ENCODE measurements around the gene NAP1L4.

Gene NAP1L4

DNA sequence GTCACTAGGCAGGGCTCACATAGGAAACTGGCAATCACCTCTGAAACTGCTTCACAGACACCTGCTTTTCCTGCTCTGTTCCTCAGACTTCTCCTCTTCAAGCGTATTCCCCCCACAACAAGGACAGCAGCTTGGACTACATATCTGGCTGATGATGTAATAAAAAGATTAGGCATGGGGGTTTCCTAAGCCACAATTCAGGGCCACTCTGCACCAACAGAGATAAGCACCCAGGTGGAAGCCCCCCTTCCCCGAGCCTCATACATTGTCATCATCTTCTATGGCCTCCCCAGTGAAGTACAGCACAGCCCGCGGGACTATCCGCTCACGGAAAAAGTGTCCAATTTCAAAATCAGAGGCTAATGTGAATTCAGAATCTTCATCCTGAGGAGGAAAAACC is 37.9 kb downstream of the NAP1L4 start:
- no peak overlapping the region for H3K4me3 ChIP-seq (ENCODE audit: control insufficient read depth, low read depth, low read length)
- DNase-seq (ENCODE audit: low read depth) = no peak
- TF ChIP-seq, protein P1, sequence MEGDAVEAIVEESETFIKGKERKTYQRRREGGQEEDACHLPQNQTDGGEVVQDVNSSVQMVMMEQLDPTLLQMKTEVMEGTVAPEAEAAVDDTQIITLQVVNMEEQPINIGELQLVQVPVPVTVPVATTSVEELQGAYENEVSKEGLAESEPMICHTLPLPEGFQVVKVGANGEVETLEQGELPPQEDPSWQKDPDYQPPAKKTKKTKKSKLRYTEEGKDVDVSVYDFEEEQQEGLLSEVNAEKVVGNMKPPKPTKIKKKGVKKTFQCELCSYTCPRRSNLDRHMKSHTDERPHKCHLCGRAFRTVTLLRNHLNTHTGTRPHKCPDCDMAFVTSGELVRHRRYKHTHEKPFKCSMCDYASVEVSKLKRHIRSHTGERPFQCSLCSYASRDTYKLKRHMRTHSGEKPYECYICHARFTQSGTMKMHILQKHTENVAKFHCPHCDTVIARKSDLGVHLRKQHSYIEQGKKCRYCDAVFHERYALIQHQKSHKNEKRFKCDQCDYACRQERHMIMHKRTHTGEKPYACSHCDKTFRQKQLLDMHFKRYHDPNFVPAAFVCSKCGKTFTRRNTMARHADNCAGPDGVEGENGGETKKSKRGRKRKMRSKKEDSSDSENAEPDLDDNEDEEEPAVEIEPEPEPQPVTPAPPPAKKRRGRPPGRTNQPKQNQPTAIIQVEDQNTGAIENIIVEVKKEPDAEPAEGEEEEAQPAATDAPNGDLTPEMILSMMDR (IDR thresholded peaks at IDR 0.05; ENCODE audit: control insufficient read depth, insufficient read depth, low read depth, low read length, missing control alignments) = no peak

DNA sequence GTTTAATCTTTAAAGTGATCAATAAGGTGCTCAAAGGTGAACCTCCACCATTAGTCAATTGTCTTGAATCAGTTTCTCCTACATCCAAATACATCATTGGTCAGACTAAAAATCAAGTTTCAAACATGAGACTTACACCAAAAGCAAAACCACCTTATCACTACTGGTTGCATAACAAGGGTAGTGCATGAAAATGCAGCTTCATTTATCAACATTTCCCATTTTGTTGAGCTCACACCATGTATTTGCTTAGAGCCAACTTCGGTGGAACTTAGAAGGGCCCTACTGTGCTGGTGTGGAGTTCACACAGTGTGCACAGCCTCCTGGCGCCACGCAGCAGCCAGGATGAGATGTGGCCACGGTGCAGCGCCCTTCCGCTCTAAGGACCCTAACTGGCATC is 39.8 kb downstream of the NAP1L4 start:
- DNase-seq (ENCODE audit: low read depth) = no peak
- TF ChIP-seq, protein P1 (IDR thresholded peaks at IDR 0.05; ENCODE audit: control insufficient read depth, insufficient read depth, low read depth, low read length, missing control alignments) = no peak
- H3K4me3 ChIP-seq (ENCODE audit: control insufficient read depth, low read depth, low read length) = no peak overlapping the region

DNA sequence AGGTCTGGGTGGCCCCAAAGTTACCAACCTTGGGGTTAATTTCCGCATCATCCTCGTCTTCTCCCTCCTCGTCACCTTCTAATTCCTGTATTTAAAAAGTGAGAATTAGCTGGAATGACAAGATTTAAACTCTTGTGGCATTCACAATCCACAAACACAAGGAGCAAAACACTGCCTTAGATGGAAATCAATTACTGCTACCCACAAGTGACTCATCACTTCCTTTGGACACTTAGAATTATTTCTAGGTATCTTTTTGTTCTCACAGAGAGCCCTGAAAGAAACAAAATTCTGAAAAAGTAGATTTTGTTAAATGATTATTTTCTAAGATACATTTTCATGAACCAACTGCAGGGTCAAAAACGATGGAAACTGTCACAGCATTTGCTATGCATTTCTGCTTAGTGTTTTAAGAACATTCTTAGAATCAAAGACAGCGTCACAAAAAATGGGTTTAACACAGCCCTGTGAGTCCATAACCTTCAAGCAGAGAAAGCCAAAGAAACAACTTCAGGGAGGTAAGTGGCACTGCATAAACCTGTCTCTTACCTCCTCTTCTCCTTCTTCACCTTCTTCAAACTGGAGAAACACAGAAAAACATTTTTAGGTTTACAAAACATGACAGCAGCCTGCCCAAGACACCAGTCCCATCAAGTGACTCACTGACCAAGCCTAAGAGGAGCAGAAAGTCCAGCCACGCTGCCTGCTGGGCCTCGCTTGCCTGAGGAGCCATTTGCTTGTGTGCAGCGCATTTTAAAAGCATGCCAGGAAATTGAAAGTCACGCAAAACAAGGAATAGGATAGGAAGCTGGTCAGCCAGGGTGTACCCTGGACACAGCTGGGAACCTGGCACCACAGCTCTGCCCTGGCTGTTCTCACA is 40.7 kb downstream of the NAP1L4 start:
- H3K4me3 ChIP-seq (ENCODE audit: control insufficient read depth, low read depth, low read length) = no peak overlapping the region
- DNase-seq (ENCODE audit: low read depth) = no peak
- TF ChIP-seq, protein P1 (IDR thresholded peaks at IDR 0.05; ENCODE audit: control insufficient read depth, insufficient read depth, low read depth, low read length, missing control alignments) = no peak

DNA sequence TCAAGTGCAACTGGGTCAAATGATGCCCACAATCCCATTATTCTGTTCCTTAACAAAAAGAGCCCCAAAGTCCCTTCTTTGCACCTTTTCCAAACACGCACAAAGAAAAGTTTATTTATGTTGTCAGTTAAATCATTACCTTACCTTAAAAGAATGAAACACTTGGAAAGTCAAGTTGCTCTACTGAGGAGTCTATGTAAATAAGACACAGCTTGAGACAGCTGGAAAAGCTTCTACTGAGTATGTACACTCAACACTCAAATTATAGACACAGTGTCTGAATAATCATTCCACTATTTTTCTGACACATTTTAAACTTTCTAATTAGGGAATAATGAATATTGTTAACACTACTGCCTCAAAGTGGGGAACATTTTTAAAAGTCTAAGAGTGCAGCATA is 41.3 kb downstream of the NAP1L4 start:
- no peak for DNase-seq (ENCODE audit: low read depth)
- no peak overlapping the region for H3K4me3 ChIP-seq (ENCODE audit: control insufficient read depth, low read depth, low read length)
- TF ChIP-seq, protein P1 (IDR thresholded peaks at IDR 0.05; ENCODE audit: control insufficient read depth, insufficient read depth, low read depth, low read length, missing control alignments) = no peak

DNA sequence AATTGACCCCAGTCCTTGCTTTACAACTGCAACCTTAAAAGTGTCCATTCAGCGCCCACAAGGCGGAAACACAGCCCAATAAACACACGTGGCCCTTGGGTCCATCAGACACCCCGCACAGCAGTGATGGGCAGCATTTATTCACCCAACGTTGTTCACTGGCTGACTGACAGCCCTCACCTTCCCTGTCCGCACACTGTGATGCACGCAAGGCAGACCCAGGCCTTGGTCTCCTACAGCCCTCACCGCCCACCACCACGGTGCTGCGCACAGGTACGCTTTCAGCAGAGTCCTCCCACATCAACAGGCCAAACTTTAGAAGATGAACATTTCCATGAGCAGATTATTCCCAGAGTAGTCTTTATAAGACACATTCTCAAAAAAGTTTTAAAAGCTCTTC is 42.2 kb downstream of the NAP1L4 start:
- no peak overlapping the region for H3K4me3 ChIP-seq (ENCODE audit: control insufficient read depth, low read depth, low read length)
- TF ChIP-seq, protein P1 (IDR thresholded peaks at IDR 0.05; ENCODE audit: control insufficient read depth, insufficient read depth, low read depth, low read length, missing control alignments) = no peak
- no peak for DNase-seq (ENCODE audit: low read depth)

DNA sequence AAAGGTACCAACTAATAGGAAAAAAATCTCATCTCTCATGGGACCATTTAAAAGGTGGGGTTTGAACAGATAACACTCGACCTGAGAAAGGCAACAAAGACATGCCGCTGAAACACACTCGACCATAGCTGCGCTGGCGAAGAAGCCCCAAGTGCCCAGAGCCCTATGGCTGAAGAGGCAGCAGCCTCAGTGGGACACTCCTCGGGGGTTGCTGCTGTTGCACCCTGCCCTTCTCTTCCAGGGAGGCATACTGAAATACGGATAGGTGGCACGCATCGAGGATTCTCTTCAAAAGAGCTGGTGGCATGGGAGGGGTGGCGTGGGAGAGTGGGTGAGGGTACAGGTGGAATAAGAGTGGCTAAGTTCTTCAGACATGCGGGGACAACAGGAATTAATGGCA is 44.4 kb downstream of the NAP1L4 start:
- no peak overlapping the region for H3K4me3 ChIP-seq (ENCODE audit: control insufficient read depth, low read depth, low read length)
- TF ChIP-seq, protein P1 (IDR thresholded peaks at IDR 0.05; ENCODE audit: control insufficient read depth, insufficient read depth, low read depth, low read length, missing control alignments) = no peak
- DNase-seq (ENCODE audit: low read depth) = no peak

All from AG09309 (cell line).